OCI-LY1 (cell line): Measurements from ENCODE around the gene ZNF148.

ENCODE experiments used
- CTCF ChIP-seq: fragments of 200-600 bp; sonication (generic), shearing (Covaris generic); IDR thresholded peaks from 2 replicates; pipeline ENCODE4 v1.5.1; 2017; ENCODE audit warnings: mild to moderate bottlenecking, antibody characterized with exemption, low read length, moderate library complexity, mixed read lengths
- EZH2 ChIP-seq: fragments of 200-600 bp; sonication (generic), shearing (Covaris generic); IDR thresholded peaks from 2 replicates; pipeline ENCODE4 v1.8.0; 2017; ENCODE audit warnings: borderline replicate concordance, mixed run types, mild to moderate bottlenecking, antibody characterized with exemption, low read length, moderate library complexity, mixed read lengths

- TF ChIP-seq CTCF, result no peak
- no peak for TF ChIP-seq EZH2
Measured at GRCh38 chr3:125179143-125179883, 195.8 kb downstream of the ZNF148 start.
